GM12865 (cell line): Measurements from ENCODE around the gene SATB2.

Experiments
- DNase-seq: peaks from one replicate; pipeline ENCODE4 v3.0.0; 2010; ENCODE audit warnings: low read depth
- H3K4me3 ChIP-seq: 2 replicates; pipeline ENCODE4 v1.5.1; 2011; ENCODE audit warnings: mild to moderate bottlenecking, low read depth, low read length, control low read depth
- TF ChIP-seq, protein P1 (sequence below): IDR thresholded peaks from 2 replicates; pipeline ENCODE4 v1.5.1; 2011; ENCODE audit warnings: low read length, control low read depth, low read depth, inconsistent platforms; ENCODE audit not compliant: insufficient read depth; ENCODE audit errors: missing control alignments

Gene SATB2

GRCh38 chr2:199470672-199471442, 13.1 kb upstream of the SATB2 start:
- TF ChIP-seq, protein P1, sequence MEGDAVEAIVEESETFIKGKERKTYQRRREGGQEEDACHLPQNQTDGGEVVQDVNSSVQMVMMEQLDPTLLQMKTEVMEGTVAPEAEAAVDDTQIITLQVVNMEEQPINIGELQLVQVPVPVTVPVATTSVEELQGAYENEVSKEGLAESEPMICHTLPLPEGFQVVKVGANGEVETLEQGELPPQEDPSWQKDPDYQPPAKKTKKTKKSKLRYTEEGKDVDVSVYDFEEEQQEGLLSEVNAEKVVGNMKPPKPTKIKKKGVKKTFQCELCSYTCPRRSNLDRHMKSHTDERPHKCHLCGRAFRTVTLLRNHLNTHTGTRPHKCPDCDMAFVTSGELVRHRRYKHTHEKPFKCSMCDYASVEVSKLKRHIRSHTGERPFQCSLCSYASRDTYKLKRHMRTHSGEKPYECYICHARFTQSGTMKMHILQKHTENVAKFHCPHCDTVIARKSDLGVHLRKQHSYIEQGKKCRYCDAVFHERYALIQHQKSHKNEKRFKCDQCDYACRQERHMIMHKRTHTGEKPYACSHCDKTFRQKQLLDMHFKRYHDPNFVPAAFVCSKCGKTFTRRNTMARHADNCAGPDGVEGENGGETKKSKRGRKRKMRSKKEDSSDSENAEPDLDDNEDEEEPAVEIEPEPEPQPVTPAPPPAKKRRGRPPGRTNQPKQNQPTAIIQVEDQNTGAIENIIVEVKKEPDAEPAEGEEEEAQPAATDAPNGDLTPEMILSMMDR, result no peak
- H3K4me3 ChIP-seq, result no peak overlapping the region
- DNase-seq, result no peak

DNA sequence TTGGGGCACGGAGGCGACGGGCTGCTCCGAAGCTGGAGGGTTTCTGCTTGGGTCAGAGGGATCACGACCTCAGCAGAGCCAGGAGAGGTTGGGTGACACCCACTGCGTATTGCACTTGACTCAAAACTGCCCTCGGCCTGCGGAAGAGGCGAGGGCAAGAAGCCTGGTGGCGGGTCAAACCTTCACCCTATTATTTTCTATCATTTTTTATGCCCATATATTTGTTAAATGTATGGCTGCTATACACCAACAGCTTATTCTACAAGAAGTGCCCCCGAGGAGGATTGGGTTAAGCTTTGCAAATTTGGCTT, 12.6 kb upstream of the SATB2 start:
- no peak overlapping the region for H3K4me3 ChIP-seq
- TF ChIP-seq, protein P1, result no peak
- DNase-seq, result no peak

- no peak for DNase-seq
- H3K4me3 ChIP-seq, result no peak overlapping the region
- TF ChIP-seq, protein P1, result no peak
These were observed 12.0 kb upstream of the SATB2 start for GRCh38 chr2:199469514-199470360.

- no peak for DNase-seq
- no peak overlapping the region for H3K4me3 ChIP-seq
- TF ChIP-seq, protein P1, result no peak
These were observed 11.1 kb upstream of the SATB2 start for GRCh38 chr2:199468561-199469513.

- no peak for DNase-seq
- no peak overlapping the region for H3K4me3 ChIP-seq
- TF ChIP-seq, protein P1, result no peak
These were observed 9.5 kb upstream of the SATB2 start for GRCh38 chr2:199467066-199467822.

DNA sequence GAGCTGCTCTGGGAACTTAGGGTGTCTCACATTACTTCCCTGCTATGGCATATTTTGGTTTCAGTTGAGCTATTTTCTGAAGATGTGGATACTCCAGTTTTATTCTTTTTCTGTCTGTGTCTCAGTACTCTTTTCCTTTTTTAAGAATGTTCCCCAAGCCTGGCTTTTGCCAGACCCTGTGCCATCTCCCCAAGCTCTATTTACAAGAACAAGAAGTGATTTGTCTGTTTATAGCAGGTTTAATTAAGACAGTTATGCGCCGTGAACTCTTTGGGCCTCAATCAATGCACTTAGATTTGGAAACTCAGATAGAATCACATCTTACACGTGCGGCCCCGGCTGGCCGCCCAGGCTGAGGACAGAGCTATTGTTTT, 8.9 kb upstream of the SATB2 start:
- TF ChIP-seq, protein P1, result no peak
- DNase-seq, result no peak
- no peak overlapping the region for H3K4me3 ChIP-seq
